Measurements from ENCODE around the gene MGP. TPM values are rescaled to one million over a fixed set of nuclear protein-coding genes. Genes with fewer than 3 reads are reported as not detected.
A peak's percentile ranks its signal among the peaks of the same experiment; 100 is the strongest.

MGP gene
- total RNA-seq, result under 0.01 TPM

- DNase-seq (ENCODE audit: low read depth in 2 of 3, low spot score in 2 of 3), result peak in 2 of 3 donors; percentile 16 to 47
Measured at GRCh38 chr12:14885718-14886221, at the start of gene MGP. TSS of gene MGP (minus strand) at chr12:14885854. CDS start at chr12:14885791, 63 bp downstream.

GRCh38 chr12:14935031-14935430, 49.4 kb upstream of the MGP start:
- DNase-seq (ENCODE audit: low read depth in 2 of 3, low spot score in 2 of 3), result no peak

- no peak for DNase-seq (ENCODE audit: low read depth in 2 of 3, low spot score in 2 of 3)
Measured at GRCh38 chr12:14934511-14934910, 48.9 kb upstream of the MGP start.

GRCh38 chr12:14931791-14932560, 46.3 kb upstream of the MGP start:
- DNase-seq (ENCODE audit: low read depth in 2 of 3, low spot score in 2 of 3), result no peak

GRCh38 chr12:14931359-14931758, 45.7 kb upstream of the MGP start:
- no peak for DNase-seq (ENCODE audit: low read depth in 2 of 3, low spot score in 2 of 3)

GRCh38 chr12:14930299-14930698, 44.6 kb upstream of the MGP start:
- DNase-seq (ENCODE audit: low read depth in 2 of 3, low spot score in 2 of 3), result no peak

- no peak for DNase-seq (ENCODE audit: low read depth in 2 of 3, low spot score in 2 of 3)
Measured at GRCh38 chr12:14928931-14929330, 43.3 kb upstream of the MGP start.

GRCh38 chr12:14927267-14927666, 41.6 kb upstream of the MGP start:
- no peak for DNase-seq (ENCODE audit: low read depth in 2 of 3, low spot score in 2 of 3)

GRCh38 chr12:14924541-14924940, 38.9 kb upstream of the MGP start:
- no peak for DNase-seq (ENCODE audit: low read depth in 2 of 3, low spot score in 2 of 3)

GRCh38 chr12:14923944-14924343, 38.3 kb upstream of the MGP start:
- no peak for DNase-seq (ENCODE audit: low read depth in 2 of 3, low spot score in 2 of 3)

- no peak for DNase-seq (ENCODE audit: low read depth in 2 of 3, low spot score in 2 of 3)
Measured at GRCh38 chr12:14921218-14921617, 35.6 kb upstream of the MGP start.

- DNase-seq (ENCODE audit: low read depth in 2 of 3, low spot score in 2 of 3), result no peak
Measured at GRCh38 chr12:14920475-14921126, 34.9 kb upstream of the MGP start.

- no peak for DNase-seq (ENCODE audit: low read depth in 2 of 3, low spot score in 2 of 3)
Measured at GRCh38 chr12:14919455-14919854, 33.8 kb upstream of the MGP start.

- no peak for DNase-seq (ENCODE audit: low read depth in 2 of 3, low spot score in 2 of 3)
Measured at GRCh38 chr12:14915736-14916135, 30.1 kb upstream of the MGP start.

- no peak for DNase-seq (ENCODE audit: low read depth in 2 of 3, low spot score in 2 of 3)
Measured at GRCh38 chr12:14913381-14913781, 27.7 kb upstream of the MGP start.

- DNase-seq (ENCODE audit: low read depth in 2 of 3, low spot score in 2 of 3), result no peak
Measured at GRCh38 chr12:14911131-14911530, 25.5 kb upstream of the MGP start.

- no peak for DNase-seq (ENCODE audit: low read depth in 2 of 3, low spot score in 2 of 3)
Measured at GRCh38 chr12:14910090-14910915, 24.6 kb upstream of the MGP start.

GRCh38 chr12:14907953-14908352, 22.3 kb upstream of the MGP start:
- no peak for DNase-seq (ENCODE audit: low read depth in 2 of 3, low spot score in 2 of 3)

GRCh38 chr12:14906114-14906513, 20.5 kb upstream of the MGP start:
- no peak for DNase-seq (ENCODE audit: low read depth in 2 of 3, low spot score in 2 of 3)

GRCh38 chr12:14905269-14906004, 19.8 kb upstream of the MGP start:
- no peak for DNase-seq (ENCODE audit: low read depth in 2 of 3, low spot score in 2 of 3)

- no peak for DNase-seq (ENCODE audit: low read depth in 2 of 3, low spot score in 2 of 3)
Measured at GRCh38 chr12:14904854-14905253, 19.2 kb upstream of the MGP start.

Data from hematopoietic multipotent progenitor cell (in vitro differentiated cells).